ENCODE results near the gene HTD2.
"Not testable (repeated sequence)": the region's sequence is repeated elsewhere in the genome, so short reads cannot be mapped to it uniquely, and the experiment has no call there.

Gene HTD2

DNA sequence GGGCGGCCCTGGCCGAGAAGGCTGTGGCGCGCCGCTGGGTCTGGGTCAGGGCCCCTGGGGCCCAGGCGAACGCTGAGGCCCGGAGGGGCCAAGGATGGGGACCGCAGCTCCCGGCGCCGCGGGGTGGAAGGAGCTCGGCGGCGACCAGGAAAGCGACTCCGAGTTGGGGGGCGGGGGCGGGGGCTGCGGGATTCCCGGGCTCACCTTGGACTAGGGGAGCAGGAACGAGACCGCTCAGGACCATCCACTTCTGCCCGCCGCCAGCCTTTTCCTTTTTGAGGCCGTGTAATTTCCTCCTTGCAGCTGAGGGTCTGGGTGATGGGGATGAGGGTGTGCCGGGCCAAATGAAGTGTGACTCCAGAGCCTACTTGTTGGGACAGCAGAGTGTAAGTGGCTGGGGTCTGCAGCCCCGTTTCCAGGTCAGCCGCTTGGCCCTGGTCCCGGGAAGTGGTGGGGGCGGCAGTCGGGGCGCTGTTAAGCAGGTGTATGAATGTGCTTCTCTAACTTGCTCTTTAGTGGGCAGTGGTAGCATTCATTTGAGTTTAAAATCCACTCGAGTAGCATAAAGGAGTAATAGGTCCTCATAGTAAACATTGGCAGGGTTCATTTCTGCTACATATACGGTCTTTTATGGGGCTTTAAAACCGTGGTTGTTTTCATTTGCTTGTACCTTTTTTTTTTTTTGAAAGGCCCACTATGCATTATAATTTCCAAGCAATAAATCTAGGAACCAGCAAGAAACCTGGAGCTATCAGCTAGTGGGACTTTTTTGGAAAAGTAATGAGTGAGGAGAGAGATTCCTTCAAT lies 27.1 kb downstream of the HTD2 start:
- peak; percentile 3 to 42 (median 29) for DNase-seq

GRCh38 chr3:58334013-58334321 lies 27.6 kb downstream of the HTD2 start:
- DNase-seq: peak in 1 of 3 experiments; percentile 19

GRCh38 chr3:58334506-58334884 lies 28.2 kb downstream of the HTD2 start:
- no peak for DNase-seq

DNA sequence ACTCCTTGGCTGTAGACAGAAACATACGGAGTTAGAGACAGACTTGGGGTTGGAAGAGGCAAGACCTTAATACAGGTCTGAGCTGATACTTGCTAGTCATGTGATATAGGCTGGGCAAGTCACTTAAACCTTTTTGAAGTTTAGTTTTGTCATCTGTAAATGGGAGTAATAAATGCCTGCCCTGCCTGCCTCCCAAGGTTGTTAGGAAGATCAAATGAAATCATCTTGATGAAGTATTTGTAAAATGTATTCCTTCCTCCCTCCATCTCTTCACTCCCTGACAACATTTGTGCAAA lies 29.3 kb downstream of the HTD2 start:
- DNase-seq: no peak

- no peak for DNase-seq
Observed at GRCh38 chr3:58336135-58336882, 30.0 kb downstream of the HTD2 start.

DNA sequence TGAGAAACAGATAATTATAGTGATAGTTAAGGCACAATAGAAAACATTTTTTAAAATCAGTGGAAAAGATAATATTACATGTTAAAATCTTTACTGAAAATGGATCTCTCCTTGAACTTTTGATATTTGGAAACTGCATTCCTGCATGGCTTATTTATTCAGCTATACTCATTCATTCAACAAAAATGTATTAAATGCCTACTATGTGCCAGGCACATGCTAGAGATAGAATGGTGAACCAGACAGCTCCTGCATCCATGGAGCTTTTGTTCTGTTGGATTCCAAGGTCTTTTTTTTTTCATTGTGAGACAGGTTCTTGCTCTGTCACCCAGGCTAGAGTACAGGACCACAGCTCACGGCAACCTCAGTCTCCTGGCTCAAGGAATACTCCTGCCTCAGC lies 30.9 kb downstream of the HTD2 start:
- DNase-seq: no peak

- DNase-seq: not testable (repeated sequence)
Observed at GRCh38 chr3:58339146-58339545, 32.8 kb downstream of the HTD2 start.

GRCh38 chr3:58340594-58341244 lies 34.4 kb downstream of the HTD2 start:
- no peak for DNase-seq

DNA sequence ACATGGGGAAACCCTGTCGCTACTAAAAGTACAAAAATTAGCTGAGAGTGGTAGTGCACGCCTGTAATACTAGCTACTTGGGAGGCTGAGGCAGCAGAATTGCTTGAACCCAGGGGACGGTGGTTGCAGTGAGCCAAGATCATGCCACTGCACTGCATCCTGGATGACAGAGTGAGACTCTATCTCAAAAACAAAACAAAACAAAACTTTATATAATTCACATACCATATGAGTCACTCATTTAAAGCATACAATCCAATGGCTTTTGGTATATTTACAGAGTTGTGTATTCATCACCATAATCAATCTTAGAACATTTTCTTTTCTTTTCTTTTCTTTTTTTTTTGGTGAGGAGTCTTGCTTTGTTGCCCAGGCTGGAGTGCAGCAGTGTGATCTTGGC lies 35.1 kb downstream of the HTD2 start:
- DNase-seq: no peak

GRCh38 chr3:58342676-58343075 lies 36.4 kb downstream of the HTD2 start:
- no peak for DNase-seq

DNA sequence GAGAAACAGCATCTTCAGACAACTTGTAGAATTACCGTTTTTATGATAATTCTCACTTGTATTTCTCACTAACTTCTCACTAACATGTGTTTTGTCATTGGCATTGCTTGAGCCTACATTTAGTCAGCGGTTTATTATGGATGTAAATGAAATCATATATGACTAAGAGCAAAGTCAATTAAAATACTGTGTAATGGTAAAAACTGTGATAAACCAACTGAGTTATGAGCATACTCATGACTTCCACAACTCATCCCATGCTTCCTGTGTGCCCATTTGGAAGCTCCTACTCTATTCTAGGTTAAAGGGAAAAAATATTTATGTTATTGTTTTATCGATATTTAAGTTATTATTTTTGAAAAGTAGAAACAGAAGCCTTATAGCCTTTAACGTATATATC lies 39.1 kb downstream of the HTD2 start:
- DNase-seq: no peak

DNA sequence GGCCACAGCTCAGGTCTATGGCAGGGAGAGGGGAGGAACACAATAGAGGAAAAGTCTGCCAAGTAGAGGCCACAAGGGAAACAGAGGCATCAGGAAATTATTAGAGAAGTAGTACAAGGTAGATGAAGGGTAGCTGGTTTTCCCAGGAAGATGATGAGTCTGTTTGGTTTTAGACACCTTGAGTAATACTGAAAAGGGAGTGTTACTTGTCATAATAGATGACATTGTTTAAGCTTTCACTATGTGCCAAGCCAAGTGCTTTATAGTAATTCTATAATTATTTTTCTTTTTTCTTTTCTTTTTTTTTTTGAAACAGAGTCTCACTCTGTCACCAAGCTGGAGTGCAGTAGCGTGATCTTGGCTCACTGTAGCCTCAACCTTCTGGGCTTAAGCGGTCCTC lies 40.0 kb downstream of the HTD2 start:
- DNase-seq: no peak

GRCh38 chr3:58347984-58348383 lies 41.7 kb downstream of the HTD2 start:
- no peak for DNase-seq

DNA sequence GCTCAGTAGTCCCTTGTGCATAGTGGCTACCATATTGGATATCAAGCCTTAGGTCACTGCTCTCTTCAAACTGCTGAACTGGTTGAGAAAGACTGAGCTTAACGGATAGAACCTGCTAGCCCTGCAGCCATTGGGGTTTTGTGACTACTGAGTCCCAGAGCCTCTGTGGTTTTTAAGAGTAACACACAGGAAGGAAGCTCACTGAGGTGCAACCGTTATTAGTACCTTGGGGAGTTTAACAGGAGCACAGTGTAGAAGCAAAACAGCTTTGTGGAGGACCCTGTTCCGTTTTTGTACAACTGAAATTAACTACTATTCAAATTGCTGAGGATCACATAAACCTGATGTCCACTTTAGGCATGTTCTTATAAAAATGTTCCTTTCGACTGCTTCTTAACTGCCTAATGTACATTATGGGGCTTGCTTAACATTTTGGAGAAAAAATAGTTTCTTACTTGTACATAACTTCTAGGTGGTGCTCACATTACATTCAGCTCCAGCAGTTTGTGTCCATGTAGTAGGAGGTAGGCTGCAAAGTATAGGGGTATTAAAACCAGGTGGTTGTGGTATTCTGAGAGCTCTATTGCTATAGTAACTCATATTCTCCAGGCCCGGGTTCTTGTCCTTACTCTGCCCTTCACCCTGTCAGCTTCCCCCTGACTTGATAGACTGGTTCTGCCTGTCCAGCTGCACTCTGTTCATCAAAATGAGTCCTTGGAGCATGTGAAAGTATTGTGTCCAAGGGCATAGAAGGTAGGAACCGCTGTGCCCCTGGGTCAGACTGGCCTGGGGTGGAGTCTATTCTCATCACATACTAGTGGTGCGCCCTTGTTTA lies 43.7 kb downstream of the HTD2 start:
- peak in 1 of 3 experiments; percentile 6 for DNase-seq

DNA sequence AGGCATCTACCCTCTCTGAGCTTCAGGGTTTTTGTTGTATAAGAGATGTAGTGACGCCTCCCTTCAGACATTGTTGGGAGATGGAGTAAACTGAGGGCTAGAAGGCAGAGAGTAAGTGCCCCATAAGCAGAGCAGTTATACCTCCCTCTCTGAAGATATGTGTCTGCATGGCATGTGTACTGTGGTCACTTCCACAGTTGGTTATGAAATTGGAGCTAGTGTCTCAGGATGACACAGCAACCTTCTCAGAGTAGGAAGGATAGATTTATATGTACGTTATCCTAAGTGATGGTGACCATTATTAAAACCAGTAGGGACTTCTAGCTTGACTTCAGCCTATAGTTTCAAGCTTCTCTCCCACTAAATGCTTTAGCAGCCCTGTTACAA lies 44.3 kb downstream of the HTD2 start:
- no peak for DNase-seq

GRCh38 chr3:58351920-58352319 lies 45.6 kb downstream of the HTD2 start:
- peak; percentile 0 to 7 (median 1) for DNase-seq

DNA sequence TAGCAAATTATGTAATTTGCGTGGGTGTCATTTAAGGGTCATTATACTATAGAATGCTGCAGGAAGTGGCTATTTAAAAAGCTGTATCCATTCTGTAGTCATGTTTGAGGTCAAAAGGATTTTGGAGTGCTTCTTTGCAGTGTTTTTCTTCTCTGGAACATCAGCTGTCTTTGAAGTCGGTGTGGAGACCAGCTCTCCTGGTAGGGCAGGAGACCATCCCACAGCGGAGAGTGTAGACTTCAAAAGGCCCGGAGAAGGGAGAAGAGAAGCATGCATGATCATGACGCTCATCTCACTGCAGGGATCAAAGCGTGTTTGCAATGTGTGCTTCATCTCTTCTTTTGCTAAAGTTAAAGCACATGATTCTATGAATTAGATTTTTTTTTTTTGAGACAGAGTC lies 46.3 kb downstream of the HTD2 start:
- no peak for DNase-seq

- no peak for DNase-seq
Observed at GRCh38 chr3:58353722-58354553, 47.6 kb downstream of the HTD2 start.

DNA sequence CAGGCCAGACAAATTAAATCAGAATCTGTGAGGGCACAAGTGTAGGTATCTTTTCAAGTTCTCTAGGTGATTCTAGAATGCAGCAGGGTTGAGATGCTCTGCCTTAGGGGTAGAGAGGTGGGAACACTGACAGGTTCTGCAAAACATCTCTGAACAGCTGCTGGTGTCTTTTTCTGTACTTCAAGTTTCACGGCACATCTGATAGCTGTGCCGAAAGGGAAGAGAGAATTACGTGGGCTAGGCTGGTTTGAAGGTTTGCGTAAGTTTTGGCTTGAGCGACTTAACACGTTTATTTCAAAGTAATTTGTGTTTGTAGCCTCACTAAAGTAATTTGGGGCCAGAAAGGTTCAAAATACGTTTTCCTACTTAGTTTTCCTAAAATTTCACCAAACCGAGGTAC lies 48.9 kb downstream of the HTD2 start:
- DNase-seq: no peak

- no peak for DNase-seq
Observed at GRCh38 chr3:58356054-58356453, 49.7 kb downstream of the HTD2 start.

DNA sequence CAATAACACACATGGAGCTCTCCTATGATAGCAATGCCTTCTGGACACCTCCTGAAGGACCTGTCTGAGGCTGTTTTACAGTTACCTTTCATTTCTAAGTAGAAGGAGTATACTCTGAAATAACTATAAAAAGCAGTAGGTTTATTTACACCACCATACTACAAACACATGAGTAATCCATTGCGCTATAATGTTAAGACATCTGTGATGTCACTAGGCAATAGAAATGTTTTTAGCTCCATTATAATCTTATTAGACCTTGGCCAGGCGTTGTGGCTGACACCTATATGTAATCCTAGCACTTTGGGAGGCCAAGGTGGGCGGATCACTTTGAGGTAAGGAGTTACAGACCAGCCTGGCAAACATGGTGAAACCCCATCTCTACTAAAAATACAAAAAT lies 51.1 kb downstream of the HTD2 start:
- no peak for DNase-seq

- no peak for DNase-seq
Observed at GRCh38 chr3:58358092-58358491, 51.8 kb downstream of the HTD2 start.

DNA sequence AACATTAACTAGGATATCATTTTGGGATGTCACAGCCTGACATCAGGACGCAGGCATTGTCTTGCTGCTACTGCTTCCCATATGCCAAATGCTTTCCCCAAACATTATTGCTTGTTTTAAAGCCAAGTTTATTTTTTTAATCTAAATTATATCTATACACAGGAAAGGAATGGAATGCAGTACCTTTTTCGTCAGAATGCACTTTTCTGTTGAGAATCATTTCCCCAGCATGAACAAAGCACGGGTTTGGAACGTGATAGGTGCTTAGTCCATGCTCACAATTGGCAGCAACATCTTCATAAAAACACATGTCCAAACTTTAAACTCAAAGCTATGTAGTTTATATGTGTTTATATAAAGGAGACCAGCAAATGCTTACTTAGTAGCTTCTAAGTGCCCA lies 52.5 kb downstream of the HTD2 start:
- DNase-seq: no peak

Data from NCI-H1417 (cell line).